ENCODE results near the gene AMIGO2. TPM values are rescaled to one million over a fixed set of nuclear protein-coding genes. Genes with fewer than 3 reads are reported as not detected.

AMIGO2 gene
- total and polyA plus RNA-seq, 2 donors (not counting 1 experiment from before 2014, with no cell fraction given): 6.9 to 12.4 TPM

DNA sequence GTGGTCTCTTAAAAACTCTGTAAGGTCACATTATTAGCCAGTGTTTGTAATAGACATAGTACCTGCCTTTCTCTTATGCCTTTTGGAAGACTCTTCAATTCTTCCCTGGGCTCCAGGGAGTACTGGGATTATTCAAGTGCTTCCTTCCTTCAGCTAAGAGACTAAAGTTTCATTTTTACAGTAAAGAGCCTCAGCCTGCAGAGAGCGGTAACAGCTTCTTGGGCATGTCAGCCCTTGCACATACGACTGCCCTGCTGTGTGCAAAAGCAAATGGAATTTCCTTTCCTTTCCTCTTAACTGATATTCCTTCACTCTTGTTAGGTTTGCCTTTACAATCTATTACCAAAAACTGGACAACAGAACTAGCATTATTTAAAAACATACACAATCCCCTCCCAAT lies 32.9 kb upstream of the AMIGO2 start:
- no peaks in the 10 kb centered on the region for H3K79me2 ChIP-seq (ENCODE audit: control insufficient read depth, insufficient read depth, low read length)
- H3K9ac ChIP-seq (ENCODE audit: insufficient read depth, low read length): no peak overlapping the region

DNA sequence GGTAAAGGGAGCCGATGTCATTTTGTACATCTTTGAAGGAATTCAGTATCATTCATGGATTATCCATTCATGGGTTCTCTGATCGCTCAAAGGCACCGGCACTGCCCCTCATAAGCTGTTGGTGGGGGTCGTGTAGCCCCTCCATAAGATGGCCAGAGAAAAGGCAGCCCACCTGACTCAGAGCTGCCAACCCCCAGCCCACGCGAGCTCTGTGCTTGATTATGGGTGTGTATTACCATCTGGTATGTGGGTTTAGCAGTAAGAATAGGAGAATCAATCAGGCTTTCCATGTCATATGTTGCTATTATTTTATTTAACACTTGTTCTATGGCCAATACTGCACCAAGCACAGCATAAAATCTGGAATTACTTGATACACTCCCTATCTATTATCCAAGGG lies 32.1 kb upstream of the AMIGO2 start:
- H3K27ac ChIP-seq (ENCODE audit: insufficient read depth, low read length): no peak overlapping the region
- H4K20me1 ChIP-seq (ENCODE audit: control insufficient read depth, extremely low read depth, insufficient read depth, low read length): no peaks in the 10 kb centered on the region
- no peaks in the 10 kb centered on the region for H3K4me1 ChIP-seq (ENCODE audit: control insufficient read depth, extremely low read depth, insufficient read depth, low read length)
- H3K79me2 ChIP-seq (ENCODE audit: control insufficient read depth, insufficient read depth, low read length): no peaks in the 10 kb centered on the region
- no peaks in the 10 kb centered on the region for H3K9me3 ChIP-seq (ENCODE audit: control insufficient read depth, insufficient read depth, low read depth, low read length)
- no peak overlapping the region for H3K4me2 ChIP-seq (ENCODE audit: extremely low read depth, insufficient read depth, low read length)
- H3K9ac ChIP-seq (ENCODE audit: insufficient read depth, low read length): no peak overlapping the region
- no peak for TF ChIP-seq EZH2 (IDR thresholded peaks at IDR 0.05; ENCODE audit: low read length, missing control alignments)
- no peak overlapping the region for H2AFZ ChIP-seq (ENCODE audit: low read length)
- H3K36me3 ChIP-seq (ENCODE audit: control insufficient read depth, insufficient read depth, low read length): no peaks in the 10 kb centered on the region
- H3K4me3 ChIP-seq (replicated peaks in 1 of 4; ENCODE audit: control extremely low read depth in 1 of 4, insufficient read depth in 1 of 4, low read depth in 3 of 4, low read length in 4 of 4): no peak overlapping the region
- no peaks in the 10 kb centered on the region for H3K27me3 ChIP-seq (ENCODE audit: control insufficient read depth, insufficient read depth, low read length)
- DNase-seq (ENCODE audit: low read depth in 2 of 2): no peak

More for the DNA sequence above, 32.9 kb upstream of the AMIGO2 start:
- no peaks in the 10 kb centered on the region for H3K9me3 ChIP-seq (ENCODE audit: control insufficient read depth, insufficient read depth, low read depth, low read length)
- no peak for TF ChIP-seq EZH2 (IDR thresholded peaks at IDR 0.05; ENCODE audit: low read length, missing control alignments)
- TF ChIP-seq, protein P1, sequence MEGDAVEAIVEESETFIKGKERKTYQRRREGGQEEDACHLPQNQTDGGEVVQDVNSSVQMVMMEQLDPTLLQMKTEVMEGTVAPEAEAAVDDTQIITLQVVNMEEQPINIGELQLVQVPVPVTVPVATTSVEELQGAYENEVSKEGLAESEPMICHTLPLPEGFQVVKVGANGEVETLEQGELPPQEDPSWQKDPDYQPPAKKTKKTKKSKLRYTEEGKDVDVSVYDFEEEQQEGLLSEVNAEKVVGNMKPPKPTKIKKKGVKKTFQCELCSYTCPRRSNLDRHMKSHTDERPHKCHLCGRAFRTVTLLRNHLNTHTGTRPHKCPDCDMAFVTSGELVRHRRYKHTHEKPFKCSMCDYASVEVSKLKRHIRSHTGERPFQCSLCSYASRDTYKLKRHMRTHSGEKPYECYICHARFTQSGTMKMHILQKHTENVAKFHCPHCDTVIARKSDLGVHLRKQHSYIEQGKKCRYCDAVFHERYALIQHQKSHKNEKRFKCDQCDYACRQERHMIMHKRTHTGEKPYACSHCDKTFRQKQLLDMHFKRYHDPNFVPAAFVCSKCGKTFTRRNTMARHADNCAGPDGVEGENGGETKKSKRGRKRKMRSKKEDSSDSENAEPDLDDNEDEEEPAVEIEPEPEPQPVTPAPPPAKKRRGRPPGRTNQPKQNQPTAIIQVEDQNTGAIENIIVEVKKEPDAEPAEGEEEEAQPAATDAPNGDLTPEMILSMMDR (conservative IDR thresholded peaks at IDR 0.05 in 1 of 2, IDR thresholded peaks at IDR 0.05 in 1 of 2; ENCODE audit: low read depth in 1 of 2, low read length in 2 of 2): no peak
- no peak overlapping the region for H2AFZ ChIP-seq (ENCODE audit: low read length)
- H4K20me1 ChIP-seq (ENCODE audit: control insufficient read depth, extremely low read depth, insufficient read depth, low read length): no peaks in the 10 kb centered on the region
- no peaks in the 10 kb centered on the region for H3K27me3 ChIP-seq (ENCODE audit: control insufficient read depth, insufficient read depth, low read length)
- no peak for DNase-seq (ENCODE audit: low read depth in 2 of 2)
- H3K4me2 ChIP-seq (ENCODE audit: extremely low read depth, insufficient read depth, low read length): no peak overlapping the region
- no peak overlapping the region for H3K4me3 ChIP-seq (replicated peaks in 1 of 4; ENCODE audit: control extremely low read depth in 1 of 4, insufficient read depth in 1 of 4, low read depth in 3 of 4, low read length in 4 of 4)
- no peaks in the 10 kb centered on the region for H3K4me1 ChIP-seq (ENCODE audit: control insufficient read depth, extremely low read depth, insufficient read depth, low read length)
- H3K27ac ChIP-seq (ENCODE audit: insufficient read depth, low read length): no peak overlapping the region
- H3K36me3 ChIP-seq (ENCODE audit: control insufficient read depth, insufficient read depth, low read length): no peaks in the 10 kb centered on the region

DNA sequence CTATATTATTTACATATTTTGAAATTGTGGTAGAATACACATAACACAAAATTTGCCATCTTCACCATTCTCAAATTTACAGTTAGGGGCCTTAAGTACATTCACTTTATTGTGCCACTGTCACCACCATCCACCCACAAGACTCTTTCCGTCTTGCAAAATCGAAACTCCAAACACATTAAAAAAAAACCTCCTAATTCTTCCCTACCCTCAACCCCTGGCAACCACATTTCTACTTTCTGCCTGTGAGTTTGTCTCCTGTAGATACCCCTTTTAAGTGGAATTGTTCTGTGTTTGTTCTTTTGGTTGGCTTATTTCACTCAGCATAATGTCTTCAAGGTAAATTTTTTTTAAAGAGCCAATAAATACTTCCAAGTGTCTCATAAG lies 31.6 kb upstream of the AMIGO2 start:
- Histone ChIP-seq H3K4me2 (ENCODE audit: extremely low read depth, insufficient read depth, low read length) (no peak overlapping the region), H3K79me2 (ENCODE audit: control insufficient read depth, insufficient read depth, low read length) (no peaks in the 10 kb centered on the region), H3K9me3 (ENCODE audit: control insufficient read depth, insufficient read depth, low read depth, low read length) (no peaks in the 10 kb centered on the region), H3K27ac (ENCODE audit: insufficient read depth, low read length) (no peak overlapping the region), H3K4me1 (ENCODE audit: control insufficient read depth, extremely low read depth, insufficient read depth, low read length) (no peaks in the 10 kb centered on the region), H4K20me1 (ENCODE audit: control insufficient read depth, extremely low read depth, insufficient read depth, low read length) (no peaks in the 10 kb centered on the region), H3K27me3 (ENCODE audit: control insufficient read depth, insufficient read depth, low read length) (no peaks in the 10 kb centered on the region), H3K9ac (ENCODE audit: insufficient read depth, low read length) (no peak overlapping the region), H3K36me3 (ENCODE audit: control insufficient read depth, insufficient read depth, low read length) (no peaks in the 10 kb centered on the region), H2AFZ (ENCODE audit: low read length) (no peak overlapping the region), H3K4me3 (replicated peaks in 1 of 4; ENCODE audit: control extremely low read depth in 1 of 4, insufficient read depth in 1 of 4, low read depth in 3 of 4, low read length in 4 of 4) (no peak overlapping the region)
- no peak for DNase-seq (ENCODE audit: low read depth in 2 of 2)
- TF ChIP-seq, protein P1 (conservative IDR thresholded peaks at IDR 0.05 in 1 of 2, IDR thresholded peaks at IDR 0.05 in 1 of 2; ENCODE audit: low read depth in 1 of 2, low read length in 2 of 2): no peak
- no peak for TF ChIP-seq EZH2 (IDR thresholded peaks at IDR 0.05; ENCODE audit: low read length, missing control alignments)

Measured in fibroblast of lung (primary cell).